Lower lobe of right lung (tissue), 2 donors: ENCODE results near the gene ITPK1. TPM values are rescaled to one million over a fixed set of nuclear protein-coding genes. Genes with fewer than 3 reads are reported as not detected.
A peak's percentile ranks its signal among the peaks of the same experiment; 100 is the strongest.

Experiments
- ATAC-seq, 2 donors: fragments of 200-7000 bp; cut with Tn5 transposase; one replicate each; pipeline ENCODE4 v1.9.1; 2020 to 2022; ENCODE audit warnings: mild to moderate bottlenecking in 2 of 2, moderate library complexity in 2 of 2
- DNase-seq: peaks from one replicate; pipeline ENCODE4 v3.0.0-alpha.2; 2020
- H3K27ac ChIP-seq: fragments of 200-600 bp; one replicate; pipeline ENCODE4 v1.8.0; 2022
- H3K27me3 ChIP-seq: fragments of 200-600 bp; one replicate; pipeline ENCODE4 v1.8.0; 2022; ENCODE audit warnings: low read depth
- H3K36me3 ChIP-seq: fragments of 200-600 bp; one replicate; pipeline ENCODE4 v1.8.0; 2022; ENCODE audit warnings: mild to moderate bottlenecking
- H3K4me1 ChIP-seq: fragments of 200-600 bp; one replicate; pipeline ENCODE4 v1.8.0; 2022
- H3K4me3 ChIP-seq: fragments of 200-600 bp; one replicate; pipeline ENCODE4 v1.8.0; 2022; ENCODE audit warnings: mild to moderate bottlenecking
- H3K9me3 ChIP-seq: fragments of 200-600 bp; one replicate; pipeline ENCODE4 v1.8.0; 2022
- intact Hi-C: fragments of 100-400 bp; cut with DNase I; formaldehyde crosslinking; loops from one replicate; pipeline ENCODE4 v1.11.0; 2022
- total RNA-seq: library from RNA; stranded (reverse); fragmentation: NEBNext Ultra II Directional; extraction: Animal tissue kit (Norgen Biotek cat#: 25700); gene quantifications from one replicate; pipeline ENCODE4 v1.2.1, GENCODE V29; 2021
- TF ChIP-seq, protein P1 (sequence below): fragments of 200-600 bp; IDR thresholded peaks from one replicate; pipeline ENCODE4 v1.8.0; 2022; ENCODE audit warnings: antibody characterized with exemption, mild to moderate bottlenecking
- donor health status: DM: no; HTN: yes; CAD: no; lungs with severe emphysema.

Gene ITPK1
- total RNA-seq, 1 donor from 2014 or later = 129 TPM

DNA sequence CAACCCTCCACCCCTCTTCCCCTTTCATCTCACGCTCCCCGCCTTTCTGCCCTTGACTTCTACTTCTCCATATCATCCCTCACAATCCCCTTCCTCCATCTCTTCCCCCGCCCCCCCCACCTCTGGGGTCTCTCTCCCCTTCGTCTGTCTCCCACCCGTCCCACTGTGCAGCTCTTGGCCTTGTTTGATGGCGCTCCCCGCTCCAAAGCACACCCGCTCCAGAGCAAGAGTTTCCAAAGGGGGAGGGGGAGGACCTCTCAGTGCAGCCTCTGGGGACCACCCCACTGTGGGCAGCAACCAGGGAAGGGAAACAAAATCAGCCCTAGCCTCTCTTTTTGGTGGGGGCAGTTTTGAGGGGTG lies 192.0 kb downstream of the ITPK1 start:
- no peak for ATAC-seq
- peaks cover 33% of the 10 kb centered on the region for H3K27me3 ChIP-seq

DNA sequence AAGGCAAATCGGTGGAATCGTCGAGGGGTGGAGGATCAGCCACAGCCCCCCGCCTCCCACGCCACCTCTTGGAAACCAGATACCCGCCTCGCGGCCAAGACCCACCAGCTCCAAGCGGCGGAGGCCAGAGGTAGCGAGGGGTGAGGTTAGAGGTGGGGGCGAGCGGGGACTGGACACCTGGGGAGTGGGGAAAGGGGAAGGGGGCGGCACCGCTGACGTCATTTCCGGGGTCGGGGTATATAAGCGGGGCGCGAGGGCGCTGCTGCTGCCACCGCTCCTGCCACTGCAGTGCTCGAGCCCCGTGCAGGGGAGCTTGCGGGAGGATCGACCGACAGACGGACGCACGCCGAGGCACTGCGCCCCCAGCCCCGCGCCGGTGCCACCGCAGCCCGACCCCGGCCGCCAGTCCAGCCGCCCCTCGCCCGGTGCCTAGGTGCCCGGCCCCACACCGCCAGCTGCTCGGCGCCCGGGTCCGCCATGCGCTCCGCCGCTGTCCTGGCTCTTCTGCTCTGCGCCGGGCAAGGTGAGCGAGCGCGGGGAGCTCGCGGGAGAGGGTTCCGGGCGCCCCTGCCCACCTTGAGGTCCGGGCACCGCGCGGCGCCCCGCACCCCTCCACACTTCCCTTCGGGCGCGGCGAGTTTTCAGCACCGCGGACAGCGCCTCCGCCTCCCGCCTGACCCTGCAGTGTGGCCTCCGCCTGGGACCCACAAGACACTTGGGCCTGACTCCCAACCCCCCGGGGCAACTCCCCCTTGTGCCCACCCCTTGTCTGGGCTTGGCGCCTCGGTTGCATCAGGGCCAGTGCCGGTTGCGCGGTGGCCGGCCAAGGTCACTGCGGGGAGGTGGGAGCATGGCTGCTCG lies 192.6 kb downstream of the ITPK1 start, which contains the start of gene CHGA:
Gene CHGA (plus strand): TSS at position 268 of the 861 bp plus-strand sequence. CDS start 210 bp downstream, at position 478.
- H3K4me3 ChIP-seq = no peak within 1 kb of the TSS
- ATAC-seq = peak; percentile 69 to 78
- H3K36me3 ChIP-seq = no peaks in the 10 kb centered on the region
- TF ChIP-seq, protein P1, sequence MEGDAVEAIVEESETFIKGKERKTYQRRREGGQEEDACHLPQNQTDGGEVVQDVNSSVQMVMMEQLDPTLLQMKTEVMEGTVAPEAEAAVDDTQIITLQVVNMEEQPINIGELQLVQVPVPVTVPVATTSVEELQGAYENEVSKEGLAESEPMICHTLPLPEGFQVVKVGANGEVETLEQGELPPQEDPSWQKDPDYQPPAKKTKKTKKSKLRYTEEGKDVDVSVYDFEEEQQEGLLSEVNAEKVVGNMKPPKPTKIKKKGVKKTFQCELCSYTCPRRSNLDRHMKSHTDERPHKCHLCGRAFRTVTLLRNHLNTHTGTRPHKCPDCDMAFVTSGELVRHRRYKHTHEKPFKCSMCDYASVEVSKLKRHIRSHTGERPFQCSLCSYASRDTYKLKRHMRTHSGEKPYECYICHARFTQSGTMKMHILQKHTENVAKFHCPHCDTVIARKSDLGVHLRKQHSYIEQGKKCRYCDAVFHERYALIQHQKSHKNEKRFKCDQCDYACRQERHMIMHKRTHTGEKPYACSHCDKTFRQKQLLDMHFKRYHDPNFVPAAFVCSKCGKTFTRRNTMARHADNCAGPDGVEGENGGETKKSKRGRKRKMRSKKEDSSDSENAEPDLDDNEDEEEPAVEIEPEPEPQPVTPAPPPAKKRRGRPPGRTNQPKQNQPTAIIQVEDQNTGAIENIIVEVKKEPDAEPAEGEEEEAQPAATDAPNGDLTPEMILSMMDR = no peak
- DNase-seq = peak; percentile 65
- H3K27me3 ChIP-seq = peaks cover 36% of the 10 kb centered on the region
- no peaks in the 10 kb centered on the region for H3K4me1 ChIP-seq
- H3K9me3 ChIP-seq = no peaks in the 10 kb centered on the region
- no peak within 1 kb of the TSS for H3K27ac ChIP-seq
- intact Hi-C loops = no loop called here

More for the DNA sequence above, 192.0 kb downstream of the ITPK1 start:
- Histone ChIP-seq H3K4me1 (no peaks in the 10 kb centered on the region), H3K27ac (no peak overlapping the region), H3K36me3 (no peaks in the 10 kb centered on the region), H3K4me3 (no peak overlapping the region), H3K9me3 (no peaks in the 10 kb centered on the region)
- DNase-seq = no peak
- intact Hi-C loops = no loop called here
- TF ChIP-seq, protein P1 = no peak

DNA sequence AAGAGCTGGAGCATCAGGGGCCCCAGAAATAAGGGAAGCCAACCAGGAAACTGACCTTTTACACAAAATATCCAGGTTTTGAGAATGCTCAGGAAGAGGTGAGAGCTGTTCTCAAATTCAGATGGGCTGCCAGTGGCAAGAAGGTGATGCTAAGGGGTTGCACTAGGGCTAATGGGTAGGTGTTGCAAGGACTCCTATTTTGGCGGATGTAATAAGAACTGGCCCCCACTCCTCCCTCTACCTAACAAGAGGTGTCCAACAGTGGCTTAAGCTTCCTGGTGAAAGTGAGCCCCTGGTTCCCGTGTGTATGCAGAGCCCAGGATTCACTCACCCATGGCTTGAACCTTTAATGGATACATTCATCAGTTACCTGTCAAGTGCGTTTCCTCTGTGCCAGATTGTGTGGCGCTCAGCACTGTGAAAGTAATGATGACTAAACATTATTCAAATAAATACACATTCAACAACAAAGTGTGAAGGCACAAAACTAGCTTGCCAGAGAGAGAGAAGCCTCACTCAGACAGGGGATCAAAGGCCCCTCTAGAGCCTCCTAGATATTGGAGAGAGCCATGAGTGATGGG lies 193.5 kb downstream of the ITPK1 start:
- Histone ChIP-seq H3K4me1 (no peaks in the 10 kb centered on the region), H3K4me3 (no peak overlapping the region), H3K27ac (no peak overlapping the region), H3K27me3 (peaks cover 39% of the 10 kb centered on the region), H3K9me3 (no peaks in the 10 kb centered on the region), H3K36me3 (no peaks in the 10 kb centered on the region)
- no peak for ATAC-seq
- TF ChIP-seq, protein P1 = no peak
- DNase-seq = no peak
- intact Hi-C loops = no loop called here

DNA sequence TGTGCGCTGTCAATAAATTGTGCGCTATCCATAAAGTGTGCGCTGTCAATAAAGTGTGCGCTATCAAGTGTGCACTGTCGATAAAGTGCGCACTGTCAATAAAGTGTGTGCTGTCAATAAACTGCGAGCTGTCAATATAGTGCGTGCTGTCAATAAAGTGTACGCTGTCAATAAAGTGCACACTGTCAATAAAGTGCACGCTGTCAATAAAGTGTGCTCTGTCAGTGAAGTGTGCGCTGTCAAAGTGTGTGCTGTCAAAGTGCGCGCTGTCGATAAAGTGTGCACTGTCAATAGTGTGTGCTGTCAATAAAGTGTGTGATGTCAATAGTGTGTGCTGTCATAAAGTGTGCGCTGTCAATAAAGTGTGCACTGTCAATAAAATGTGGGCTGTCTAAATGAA lies 195.7 kb downstream of the ITPK1 start:
- Histone ChIP-seq H3K27ac (no peak overlapping the region), H3K4me1 (no peaks in the 10 kb centered on the region), H3K9me3 (no peaks in the 10 kb centered on the region), H3K36me3 (no peaks in the 10 kb centered on the region), H3K4me3 (no peak overlapping the region), H3K27me3 (peaks cover 39% of the 10 kb centered on the region)
- ATAC-seq = no peak
- TF ChIP-seq, protein P1 = no peak
- DNase-seq = no peak
- intact Hi-C loops = no loop called here

DNA sequence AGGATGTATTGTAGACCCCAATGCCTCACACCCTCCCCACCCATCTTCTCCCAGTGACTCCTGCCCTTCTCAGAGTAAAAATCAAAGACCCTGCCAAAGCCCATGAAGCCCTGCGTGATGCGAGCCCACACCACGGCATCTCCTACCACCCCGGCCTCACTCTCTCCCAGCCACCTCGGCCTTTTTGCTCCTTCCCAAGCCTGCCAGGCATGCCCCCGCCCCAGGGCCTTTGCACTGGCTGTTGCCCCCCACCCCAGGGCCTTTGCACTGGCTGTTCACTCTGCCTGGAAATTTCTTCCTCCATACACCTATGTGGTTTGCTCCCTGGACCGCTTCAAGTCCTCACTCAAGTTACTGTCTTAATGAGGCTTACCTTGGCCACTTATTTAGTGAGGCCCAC lies 197.8 kb downstream of the ITPK1 start:
- Histone ChIP-seq H3K27ac (no peak overlapping the region), H3K36me3 (no peaks in the 10 kb centered on the region), H3K9me3 (no peaks in the 10 kb centered on the region), H3K4me1 (no peaks in the 10 kb centered on the region), H3K4me3 (no peak overlapping the region), H3K27me3 (peaks cover 24% of the 10 kb centered on the region)
- DNase-seq = no peak
- intact Hi-C loops = no loop called here
- ATAC-seq = no peak
- TF ChIP-seq, protein P1 = no peak
